NCI-H1105 treated with DMSO at 0.1 percent for 48 hours (cell line): ENCODE measurements around the gene NEUROD4.
"Not testable (repeated sequence)": the region's sequence is repeated elsewhere in the genome, so short reads cannot be mapped to it uniquely, and the experiment has no call there.

Experiments
- DNase-seq: peaks from one replicate; lab custom pipeline; 2025; lab: John Stamatoyannopoulos, UW

Gene NEUROD4

GRCh38 chr12:55019784-55020183 lies at the start of gene NEUROD4:
TSS of gene NEUROD4 (plus strand) at chr12:55019974. CDS start at chr12:55026440, 6,466 bp downstream.
- DNase-seq: no peak

GRCh38 chr12:54970741-54971140 lies 49.0 kb upstream of the NEUROD4 start:
- no peak for DNase-seq

- DNase-seq: no peak
Measured at GRCh38 chr12:54973556-54973955, 46.2 kb upstream of the NEUROD4 start.

- DNase-seq: no peak
Measured at GRCh38 chr12:54974279-54974678, 45.5 kb upstream of the NEUROD4 start.

GRCh38 chr12:54975272-54975671 lies 44.5 kb upstream of the NEUROD4 start:
- DNase-seq: no peak

- DNase-seq: no peak
Measured at GRCh38 chr12:54975875-54976274, 43.9 kb upstream of the NEUROD4 start.

- no peak for DNase-seq
Measured at GRCh38 chr12:54977155-54977554, 42.6 kb upstream of the NEUROD4 start.

- no peak for DNase-seq
Measured at GRCh38 chr12:54977857-54978256, 41.9 kb upstream of the NEUROD4 start.

GRCh38 chr12:54980341-54980740 lies 39.4 kb upstream of the NEUROD4 start:
- no peak for DNase-seq

GRCh38 chr12:54981796-54982195 lies 38.0 kb upstream of the NEUROD4 start:
- no peak for DNase-seq

- DNase-seq: no peak
Measured at GRCh38 chr12:54983536-54984101, 36.2 kb upstream of the NEUROD4 start.

- DNase-seq: no peak
Measured at GRCh38 chr12:54984658-54985376, 35.0 kb upstream of the NEUROD4 start, which contains the start of gene TESPA1. TSS of gene TESPA1 (minus strand) at chr12:54984762. CDS start at chr12:54974562, 10,200 bp downstream.

GRCh38 chr12:54986773-54987172 lies 33.0 kb upstream of the NEUROD4 start:
- DNase-seq: not testable (repeated sequence)

GRCh38 chr12:54987611-54988231 lies 32.1 kb upstream of the NEUROD4 start:
- no peak for DNase-seq

GRCh38 chr12:54988402-54989054 lies 31.2 kb upstream of the NEUROD4 start:
- DNase-seq: peak; percentile 74

- no peak for DNase-seq
Measured at GRCh38 chr12:54989829-54990228, 29.9 kb upstream of the NEUROD4 start.

GRCh38 chr12:54991161-54991990 lies 28.4 kb upstream of the NEUROD4 start:
- DNase-seq: no peak

- no peak for DNase-seq
Measured at GRCh38 chr12:54991991-54992375, 27.8 kb upstream of the NEUROD4 start.

- DNase-seq: peak; percentile 65
Measured at GRCh38 chr12:54993181-54993835, 26.5 kb upstream of the NEUROD4 start.

GRCh38 chr12:54996205-54996604 lies 23.6 kb upstream of the NEUROD4 start:
- no peak for DNase-seq

GRCh38 chr12:54997929-54998522 lies 21.7 kb upstream of the NEUROD4 start:
- peak; percentile 4 for DNase-seq
